Activated CD8-positive, alpha-beta memory T cell treated with anti-CD3 and anti-CD28 coated beads for 36 hours (primary cell): ENCODE data around the gene LRRFIP1. TPM values are rescaled to one million over a fixed set of nuclear protein-coding genes. Genes with fewer than 3 reads are reported as not detected.

Experiments
- CTCF ChIA-PET: fragments of 350-600 bp; sonication (Branson Sonifier 250); formaldehyde crosslinking; loops from one replicate; lab custom pipeline; 2021; ENCODE audit warnings: antibody characterized with exemption; lab: Charles Lee
- POLR2A ChIA-PET: fragments of 350-600 bp; sonication (Branson Sonifier 250); formaldehyde crosslinking; loops from one replicate; lab custom pipeline; 2021; ENCODE audit warnings: antibody characterized with exemption; lab: Charles Lee
- total RNA-seq, 2 experiments: library from RNA; stranded (reverse); gene quantifications; one replicate each; pipeline ENCODE4 v1.2.3, GENCODE V29; 2021

LRRFIP1 gene
- total RNA-seq = 100 to 1,000 TPM; 203 to 210 TPM

GRCh38 chr2:237627441-237628246, at the start of gene LRRFIP1:
TSS of gene LRRFIP1 (plus strand) at chr2:237627587. CDS start at chr2:237627645, 58 bp downstream.
- CTCF ChIA-PET = no interaction called here
- POLR2A ChIA-PET = no interaction called here

- ChIA-PET CTCF (interaction anchor here (0.6 to 1.7 kb wide), 2 partner anchors 20 to 66 kb away, joined by 3 to 6 read pairs; no protein-coding TSS in a partner anchor), POLR2A (no interaction called here)
Observed at GRCh38 chr2:237577956-237578870, 49.2 kb upstream of the LRRFIP1 start.

GRCh38 chr2:237581326-237581725, 46.1 kb upstream of the LRRFIP1 start:
- CTCF ChIA-PET = interaction anchor here (0.7 to 2.7 kb wide), 10 partner anchors 9 to 194 kb away, joined by 3 to 15 read pairs (median 4); no protein-coding TSS in a partner anchor
- POLR2A ChIA-PET = interaction anchor here (0.7 to 1.4 kb wide), 2 partner anchors 68 to 93 kb away, joined by 3 to 5 read pairs; no protein-coding TSS in a partner anchor

GRCh38 chr2:237581751-237582746, 45.3 kb upstream of the LRRFIP1 start:
- CTCF ChIA-PET = interaction anchor here (0.7 to 2.7 kb wide), 11 partner anchors 10 to 193 kb away, joined by 3 to 15 read pairs (median 4); no protein-coding TSS in a partner anchor
- POLR2A ChIA-PET = interaction anchor here (0.7 to 1.4 kb wide), 2 partner anchors 69 to 92 kb away, joined by 3 to 5 read pairs; no protein-coding TSS in a partner anchor

GRCh38 chr2:237583385-237584295, 43.7 kb upstream of the LRRFIP1 start:
- ChIA-PET POLR2A (no interaction called here), CTCF (interaction anchor here (1.2 to 1.7 kb wide), 2 partner anchors 9 to 12 kb away, joined by 4 to 10 read pairs; no protein-coding TSS in a partner anchor)

GRCh38 chr2:237585590-237586221, 41.7 kb upstream of the LRRFIP1 start:
- CTCF ChIA-PET = interaction anchor here (0.6 to 2.0 kb wide), 4 partner anchors 14 to 155 kb away, joined by 3 to 8 read pairs (median 3); no protein-coding TSS in a partner anchor
- POLR2A ChIA-PET = interaction anchor here (0.6 kb wide), 1 partner anchor 85 kb away, joined by 3 read pairs; no protein-coding TSS in a partner anchor

- CTCF ChIA-PET = no interaction called here
- POLR2A ChIA-PET = no interaction called here
Observed at GRCh38 chr2:237588044-237588696, 39.2 kb upstream of the LRRFIP1 start.

GRCh38 chr2:237590272-237591140, 36.9 kb upstream of the LRRFIP1 start, which contains the start of gene RAB17:
TSS of gene RAB17 (minus strand) at chr2:237590734. CDS start at chr2:237586154, 4,580 bp downstream.
- CTCF ChIA-PET = interaction anchor here (0.6 kb wide), 1 partner anchor 556 kb away, joined by 4 read pairs; no protein-coding TSS in a partner anchor
- POLR2A ChIA-PET = no interaction called here

GRCh38 chr2:237591141-237591881, 36.1 kb upstream of the LRRFIP1 start:
- POLR2A ChIA-PET = no interaction called here
- CTCF ChIA-PET = interaction anchor here (0.6 kb wide), 1 partner anchor 555 kb away, joined by 4 read pairs; no protein-coding TSS in a partner anchor

GRCh38 chr2:237592425-237592980, 34.9 kb upstream of the LRRFIP1 start:
- POLR2A ChIA-PET = no interaction called here
- CTCF ChIA-PET = interaction anchor here (0.5 to 1.7 kb wide), 5 partner anchors 9 to 647 kb away, joined by 3 to 5 read pairs (median 4); no protein-coding TSS in a partner anchor

GRCh38 chr2:237593036-237593435, 34.4 kb upstream of the LRRFIP1 start:
- CTCF ChIA-PET = interaction anchor here (0.5 to 1.7 kb wide), 3 partner anchors 12 to 80 kb away, joined by 3 to 5 read pairs (median 4); no protein-coding TSS in a partner anchor
- POLR2A ChIA-PET = no interaction called here

- ChIA-PET POLR2A (no interaction called here), CTCF (interaction anchor here (1.5 to 1.7 kb wide), 2 partner anchors 12 to 81 kb away, joined by 4 to 5 read pairs; no protein-coding TSS in a partner anchor)
Observed at GRCh38 chr2:237593596-237594320, 33.6 kb upstream of the LRRFIP1 start.

GRCh38 chr2:237594514-237594871, 32.9 kb upstream of the LRRFIP1 start:
- ChIA-PET POLR2A (no interaction called here), CTCF (no interaction called here)
